ENCODE results near the gene UBL7. TPM values are rescaled to one million over a fixed set of nuclear protein-coding genes. Genes with fewer than 3 reads are reported as not detected.

Gene UBL7
- total and polyA plus RNA-seq, 2 experiments from 2014 or later, result 70.4 to 78.6 TPM

DNA sequence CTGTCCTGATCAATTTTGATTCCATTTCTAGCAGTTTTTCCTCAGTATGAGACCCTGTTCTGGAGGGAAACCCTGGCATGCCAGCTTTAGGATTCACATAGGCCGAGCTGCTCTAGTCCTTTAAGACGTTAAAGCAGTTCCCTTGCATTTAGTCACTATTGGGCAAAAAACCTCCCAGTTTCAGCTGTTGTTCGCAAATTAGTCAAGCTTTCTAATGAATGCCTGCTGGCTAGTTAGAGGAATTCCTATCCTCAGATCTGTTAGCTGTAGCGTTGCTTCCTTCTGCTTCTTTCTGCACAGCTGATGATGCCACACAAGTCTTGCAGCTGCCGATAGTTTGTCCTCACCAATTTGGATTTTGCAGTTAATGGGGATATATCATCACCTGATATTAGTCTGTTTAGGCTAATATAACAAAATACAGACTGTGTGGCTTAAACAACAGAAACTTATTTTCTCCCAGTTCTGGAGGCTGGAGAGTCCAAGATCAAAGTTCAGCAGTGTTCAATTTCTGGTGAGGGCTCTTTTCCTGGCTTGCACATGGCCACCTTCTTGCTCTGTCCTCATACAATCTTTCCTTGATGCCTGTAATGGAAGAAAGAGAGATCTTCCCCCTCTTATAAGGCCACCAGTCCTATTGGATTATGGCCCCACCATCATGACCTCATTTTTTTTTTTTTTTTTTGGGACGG is 7.5 kb upstream of the UBL7 start:
- no peaks in the 10 kb centered on the region for H3F3A ChIP-seq (ENCODE audit: insufficient read depth)
- H3K79me2 ChIP-seq (ENCODE audit: insufficient read depth), result peaks cover 3% of the 10 kb centered on the region; the same call in 1 of the 2 replicates
- no peaks in the 10 kb centered on the region for H3K9me3 ChIP-seq (ENCODE audit: low read depth)
- H3K9ac ChIP-seq, result no peak overlapping the region
- H3K4me2 ChIP-seq (ENCODE audit: unreplicated experiment), result no peak overlapping the region
- H3K4me1 ChIP-seq (ENCODE audit: insufficient read depth), result no peaks in the 10 kb centered on the region
- in situ Hi-C loops (cut with MboI), result no loop called here
- no peaks in the 10 kb centered on the region for H3K27me3 ChIP-seq (replicated peaks; ENCODE audit: insufficient read depth)
- H3K27ac ChIP-seq, result no peak overlapping the region
- H4K20me1 ChIP-seq (ENCODE audit: insufficient read depth), result no peaks in the 10 kb centered on the region
- TF ChIP-seq EZH2phosphoT487 (IDR thresholded peaks at IDR 0.05; ENCODE audit: insufficient read depth, low read depth), result no peak
- TF ChIP-seq EZH2 (IDR thresholded peaks at IDR 0.05; ENCODE audit: insufficient read depth, poor library complexity, severe bottlenecking), result no peak
- WGBS, 2 experiments (ENCODE audit: low coverage in 1 of 2, low lambda C conversion rate in 2 of 2, missing lambda C conversion rate in 2 of 2), result 96 to 100% methylated on average over 6 of the region's 6 CpGs
- H3K4me3 ChIP-seq, result no peak overlapping the region
- no peak for DNase-seq
- H3K36me3 ChIP-seq (ENCODE audit: low read depth), result no peaks in the 10 kb centered on the region
- H3K9me2 ChIP-seq (ENCODE audit: insufficient read depth), result no peaks in the 10 kb centered on the region
- no peak overlapping the region for H2AFZ ChIP-seq

- 94 to 98% methylated on average over 1 of the region's 1 CpG for WGBS, 2 experiments (ENCODE audit: low coverage in 1 of 2, low lambda C conversion rate in 2 of 2, missing lambda C conversion rate in 2 of 2)
- Histone ChIP-seq H2AFZ (no peak overlapping the region), H3K4me1 (ENCODE audit: insufficient read depth) (no peaks in the 10 kb centered on the region), H3K79me2 (ENCODE audit: insufficient read depth) (peaks cover 20% of the 10 kb centered on the region), H3K27ac (no peak overlapping the region), H3K27me3 (replicated peaks; ENCODE audit: insufficient read depth) (no peaks in the 10 kb centered on the region), H3K9me3 (ENCODE audit: low read depth) (no peaks in the 10 kb centered on the region), H3K9me2 (ENCODE audit: insufficient read depth) (no peaks in the 10 kb centered on the region), H3F3A (ENCODE audit: insufficient read depth) (peaks cover 2% of the 10 kb centered on the region; the same call in 1 of the 2 replicates), H3K36me3 (ENCODE audit: low read depth) (no peaks in the 10 kb centered on the region), H3K4me2 (ENCODE audit: unreplicated experiment) (no peak overlapping the region), H3K9ac (no peak overlapping the region), H4K20me1 (ENCODE audit: insufficient read depth) (no peaks in the 10 kb centered on the region), H3K4me3 (no peak overlapping the region)
- in situ Hi-C loops (cut with MboI), result no loop called here
- no peak for DNase-seq
- TF ChIP-seq EZH2 (IDR thresholded peaks at IDR 0.05; ENCODE audit: insufficient read depth, poor library complexity, severe bottlenecking) (no peak), EZH2phosphoT487 (IDR thresholded peaks at IDR 0.05; ENCODE audit: insufficient read depth, low read depth) (no peak)
Measured at GRCh38 chr15:74466570-74466969, 5.6 kb upstream of the UBL7 start.

- no peaks in the 10 kb centered on the region for H3K27me3 ChIP-seq (replicated peaks; ENCODE audit: insufficient read depth)
- H3K27ac ChIP-seq, result no peak overlapping the region
- H3K9me2 ChIP-seq (ENCODE audit: insufficient read depth), result no peaks in the 10 kb centered on the region
- H3K36me3 ChIP-seq (ENCODE audit: low read depth), result no peaks in the 10 kb centered on the region
- no peak overlapping the region for H3K4me3 ChIP-seq
- TF ChIP-seq EZH2 (IDR thresholded peaks at IDR 0.05; ENCODE audit: insufficient read depth, poor library complexity, severe bottlenecking) (no peak), EZH2phosphoT487 (IDR thresholded peaks at IDR 0.05; ENCODE audit: insufficient read depth, low read depth) (no peak)
- 93 to 100% methylated on average over 2 of the region's 2 CpGs for WGBS, 2 experiments (ENCODE audit: low coverage in 1 of 2, low lambda C conversion rate in 2 of 2, missing lambda C conversion rate in 2 of 2)
- no peak overlapping the region for H3K4me2 ChIP-seq (ENCODE audit: unreplicated experiment)
- no peak overlapping the region for H3K9ac ChIP-seq
- DNase-seq, result no peak
- no peaks in the 10 kb centered on the region for H3K9me3 ChIP-seq (ENCODE audit: low read depth)
- in situ Hi-C loops (cut with MboI), result no loop called here
- peaks cover 4% of the 10 kb centered on the region; the same call in 1 of the 2 replicates for H3F3A ChIP-seq (ENCODE audit: insufficient read depth)
- H2AFZ ChIP-seq, result no peak overlapping the region
- 0 out of 2 replicates have a peak, but pooled peaks cover 3% of the 10 kb centered on the region for H3K4me1 ChIP-seq (ENCODE audit: insufficient read depth)
- no peaks in the 10 kb centered on the region for H4K20me1 ChIP-seq (ENCODE audit: insufficient read depth)
- H3K79me2 ChIP-seq (ENCODE audit: insufficient read depth), result peaks cover 28% of the 10 kb centered on the region
Measured at GRCh38 chr15:74464897-74465296, 3.9 kb upstream of the UBL7 start.

- Histone ChIP-seq H3K27ac (no peak overlapping the region), H3K9me3 (ENCODE audit: low read depth) (no peaks in the 10 kb centered on the region), H3K27me3 (replicated peaks; ENCODE audit: insufficient read depth) (no peaks in the 10 kb centered on the region), H3K4me3 (no peak overlapping the region), H3K9me2 (ENCODE audit: insufficient read depth) (no peaks in the 10 kb centered on the region), H3K4me1 (ENCODE audit: insufficient read depth) (0 out of 2 replicates have a peak, but pooled peaks cover 4% of the 10 kb centered on the region), H3K9ac (no peak overlapping the region), H3K36me3 (ENCODE audit: low read depth) (no peaks in the 10 kb centered on the region), H4K20me1 (ENCODE audit: insufficient read depth) (no peaks in the 10 kb centered on the region), H3F3A (ENCODE audit: insufficient read depth) (peaks cover 4% of the 10 kb centered on the region; the same call in 1 of the 2 replicates), H2AFZ (no peak overlapping the region), H3K4me2 (ENCODE audit: unreplicated experiment) (no peak overlapping the region), H3K79me2 (ENCODE audit: insufficient read depth) (peaks cover 33% of the 10 kb centered on the region)
- in situ Hi-C loops (cut with MboI), result no loop called here
- TF ChIP-seq EZH2 (IDR thresholded peaks at IDR 0.05; ENCODE audit: insufficient read depth, poor library complexity, severe bottlenecking) (no peak), EZH2phosphoT487 (IDR thresholded peaks at IDR 0.05; ENCODE audit: insufficient read depth, low read depth) (no peak)
- no peak for DNase-seq
- 96 to 100% methylated on average over 2 of the region's 2 CpGs for WGBS, 2 experiments (ENCODE audit: low coverage in 1 of 2, low lambda C conversion rate in 2 of 2, missing lambda C conversion rate in 2 of 2)
Measured at GRCh38 chr15:74464216-74464615, 3.3 kb upstream of the UBL7 start.

Measured in GM23248 (cell line).